LNCaP clone FGC (cell line): ENCODE measurements around the gene QPRT.
"Not testable (repeated sequence)": the region's sequence is repeated elsewhere in the genome, so short reads cannot be mapped to it uniquely, and the experiment has no call there.

Experiments
- DNase-seq: peaks from one replicate; pipeline ENCODE4 v3.0.0-alpha.2; 2011; ENCODE audit warnings: low read depth
- H3K4me3 ChIP-seq: 2 replicates; pipeline ENCODE4 v1.5.1; 2011; ENCODE audit warnings: mild to moderate bottlenecking, low read depth, low read length, control low read depth
- TF ChIP-seq, protein P1 (sequence below): IDR thresholded peaks from 2 replicates; pipeline ENCODE4 v1.5.1; 2012; ENCODE audit warnings: mild to moderate bottlenecking; ENCODE audit not compliant: control insufficient read depth, insufficient read depth; ENCODE audit errors: extremely low read depth

Gene QPRT

DNA sequence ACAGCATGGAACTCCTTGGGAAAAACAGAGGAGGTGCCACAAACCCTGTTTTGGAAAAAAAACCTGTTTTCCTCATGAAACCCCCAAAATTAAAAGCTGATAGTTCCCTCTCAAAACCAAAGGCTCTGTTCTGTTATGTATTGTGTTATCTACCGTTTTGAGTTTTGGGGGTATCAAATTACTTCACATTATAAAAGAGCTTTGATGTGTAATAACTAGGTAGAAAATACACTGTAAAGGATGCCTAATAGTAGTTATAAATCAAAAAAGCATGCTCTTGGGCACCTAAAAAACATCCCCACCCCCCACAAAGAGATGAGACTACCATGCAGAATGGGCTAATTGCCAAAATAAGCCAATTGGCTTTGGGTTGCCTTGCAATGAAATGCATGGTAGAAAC lies 36.0 kb downstream of the QPRT start:
- no peak for DNase-seq
- no peak overlapping the region for H3K4me3 ChIP-seq
- TF ChIP-seq, protein P1, sequence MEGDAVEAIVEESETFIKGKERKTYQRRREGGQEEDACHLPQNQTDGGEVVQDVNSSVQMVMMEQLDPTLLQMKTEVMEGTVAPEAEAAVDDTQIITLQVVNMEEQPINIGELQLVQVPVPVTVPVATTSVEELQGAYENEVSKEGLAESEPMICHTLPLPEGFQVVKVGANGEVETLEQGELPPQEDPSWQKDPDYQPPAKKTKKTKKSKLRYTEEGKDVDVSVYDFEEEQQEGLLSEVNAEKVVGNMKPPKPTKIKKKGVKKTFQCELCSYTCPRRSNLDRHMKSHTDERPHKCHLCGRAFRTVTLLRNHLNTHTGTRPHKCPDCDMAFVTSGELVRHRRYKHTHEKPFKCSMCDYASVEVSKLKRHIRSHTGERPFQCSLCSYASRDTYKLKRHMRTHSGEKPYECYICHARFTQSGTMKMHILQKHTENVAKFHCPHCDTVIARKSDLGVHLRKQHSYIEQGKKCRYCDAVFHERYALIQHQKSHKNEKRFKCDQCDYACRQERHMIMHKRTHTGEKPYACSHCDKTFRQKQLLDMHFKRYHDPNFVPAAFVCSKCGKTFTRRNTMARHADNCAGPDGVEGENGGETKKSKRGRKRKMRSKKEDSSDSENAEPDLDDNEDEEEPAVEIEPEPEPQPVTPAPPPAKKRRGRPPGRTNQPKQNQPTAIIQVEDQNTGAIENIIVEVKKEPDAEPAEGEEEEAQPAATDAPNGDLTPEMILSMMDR, result no peak

DNA sequence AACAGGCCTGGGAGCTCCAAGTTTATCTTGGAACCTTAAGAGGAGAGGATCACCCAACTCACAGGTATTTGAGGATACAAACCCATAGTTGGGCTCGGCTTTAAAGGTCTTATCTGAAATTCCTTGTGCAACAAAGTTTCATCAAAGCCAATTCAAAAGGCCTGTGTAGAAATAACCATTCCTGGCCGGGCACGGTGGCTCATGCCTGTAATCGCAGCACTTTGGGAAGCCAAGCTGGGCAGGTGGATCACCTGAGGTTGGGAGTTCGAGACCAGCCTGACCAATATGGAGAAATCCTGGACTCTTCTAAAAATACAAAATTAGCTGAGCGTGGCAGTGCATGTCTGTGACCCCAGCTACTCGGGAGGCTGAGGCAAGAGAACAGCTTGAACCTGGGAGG lies 38.1 kb downstream of the QPRT start:
- DNase-seq, result no peak
- H3K4me3 ChIP-seq, result no peak overlapping the region
- TF ChIP-seq, protein P1, result no peak

DNA sequence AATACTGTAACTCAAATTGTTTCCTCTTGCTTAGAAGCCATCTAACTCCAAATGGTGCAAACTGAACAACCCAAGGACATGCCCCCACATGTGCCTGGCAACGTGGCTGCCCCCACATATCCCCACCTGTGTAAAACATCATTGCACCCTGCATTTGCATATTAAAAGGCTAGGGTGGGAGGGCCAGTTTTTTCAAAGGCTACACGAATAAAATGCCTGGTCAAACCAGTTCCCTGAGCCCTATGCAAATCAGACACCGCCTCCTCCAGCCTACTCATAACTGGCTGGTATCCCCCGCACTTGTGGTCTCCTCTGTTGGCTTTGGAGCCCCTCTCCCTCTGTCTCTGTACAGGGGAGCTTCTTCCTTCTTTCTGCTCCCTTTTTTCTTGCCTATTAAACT lies 40.1 kb downstream of the QPRT start:
- TF ChIP-seq, protein P1, result no peak
- no peak overlapping the region for H3K4me3 ChIP-seq
- no peak for DNase-seq

DNA sequence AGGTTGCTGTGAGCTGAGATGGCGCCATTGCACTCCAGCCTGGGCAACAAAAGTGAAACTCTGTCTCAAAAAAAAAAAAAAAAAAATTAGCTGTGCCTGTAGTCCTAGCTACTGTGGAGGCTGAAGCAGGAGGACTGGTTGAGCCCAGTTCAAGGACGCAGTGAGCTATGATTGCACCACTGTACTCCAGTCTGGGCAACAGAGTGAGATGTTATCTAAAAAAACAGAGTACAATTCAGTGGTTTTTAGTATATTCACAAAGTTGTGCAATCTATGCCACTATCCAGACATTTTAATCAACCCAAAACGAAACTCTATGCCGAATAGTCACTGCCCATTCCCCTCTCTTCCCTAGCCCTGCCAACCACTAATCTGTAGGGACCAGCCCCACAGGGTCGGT lies 41.7 kb downstream of the QPRT start:
- no peak for DNase-seq
- TF ChIP-seq, protein P1, result no peak
- H3K4me3 ChIP-seq, result no peak overlapping the region

DNA sequence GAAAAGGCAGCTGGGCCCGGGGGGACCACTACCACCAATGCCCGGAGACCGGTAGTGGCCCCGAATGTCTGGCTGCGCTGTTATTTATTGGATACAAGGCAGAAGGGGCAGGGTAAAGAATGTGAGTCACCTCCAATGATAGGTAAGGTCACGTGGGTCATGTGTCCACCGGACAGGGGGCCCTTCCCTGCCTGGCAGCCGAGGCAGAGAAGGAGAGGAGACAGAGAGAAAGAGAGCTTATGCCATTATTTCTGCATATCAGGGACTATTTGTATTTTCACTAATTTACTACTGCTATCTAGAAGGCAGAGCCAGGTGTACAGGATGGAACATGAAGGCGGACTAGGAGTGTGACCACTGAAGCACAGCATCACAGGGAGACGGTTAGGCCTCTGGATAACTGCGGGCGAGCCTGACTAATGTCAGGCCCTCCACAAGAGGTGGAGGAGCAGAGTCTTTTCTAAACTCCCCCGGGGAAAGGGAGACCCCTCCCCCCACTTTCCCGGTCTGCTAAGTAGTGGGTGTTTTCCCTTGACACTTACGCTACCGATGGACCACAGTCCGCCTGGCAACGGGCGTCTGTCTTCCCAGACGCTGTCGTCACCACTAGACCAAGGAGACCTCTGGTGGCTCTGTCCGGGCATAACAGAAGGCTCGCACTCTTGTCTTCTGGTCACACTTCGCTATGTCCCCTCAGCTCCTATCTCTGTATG lies 42.3 kb downstream of the QPRT start:
- TF ChIP-seq, protein P1, result peak; percentile 64
- peak; percentile 28 for DNase-seq
- H3K4me3 ChIP-seq, result not testable (repeated sequence)

DNA sequence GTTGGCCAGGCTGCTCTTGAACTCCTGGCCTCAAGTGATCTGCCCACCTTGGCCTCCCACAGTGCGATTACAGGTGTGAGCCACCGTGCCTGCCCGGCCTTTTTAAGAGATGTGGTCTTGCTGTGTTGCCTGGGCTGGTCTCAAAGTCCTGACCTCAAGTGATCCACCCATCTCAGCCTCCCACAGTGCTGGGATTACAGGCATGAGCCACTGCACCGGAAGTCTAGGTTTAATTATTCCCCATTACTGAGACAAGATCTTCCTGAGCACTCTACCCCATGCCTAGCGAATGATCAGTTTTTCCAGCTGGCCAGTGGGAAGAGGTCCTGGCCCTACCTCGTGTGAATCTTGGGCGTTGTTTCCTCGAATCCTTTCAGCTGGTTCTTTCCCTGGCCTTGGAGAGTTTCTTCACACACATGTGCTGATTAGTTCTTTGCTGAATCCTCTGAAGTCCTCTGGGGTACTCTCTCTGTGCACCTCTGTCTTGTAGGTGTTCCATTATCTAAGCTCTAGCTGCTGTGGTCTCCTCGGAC lies 47.9 kb downstream of the QPRT start:
- TF ChIP-seq, protein P1, result no peak
- no peak for DNase-seq

DNA sequence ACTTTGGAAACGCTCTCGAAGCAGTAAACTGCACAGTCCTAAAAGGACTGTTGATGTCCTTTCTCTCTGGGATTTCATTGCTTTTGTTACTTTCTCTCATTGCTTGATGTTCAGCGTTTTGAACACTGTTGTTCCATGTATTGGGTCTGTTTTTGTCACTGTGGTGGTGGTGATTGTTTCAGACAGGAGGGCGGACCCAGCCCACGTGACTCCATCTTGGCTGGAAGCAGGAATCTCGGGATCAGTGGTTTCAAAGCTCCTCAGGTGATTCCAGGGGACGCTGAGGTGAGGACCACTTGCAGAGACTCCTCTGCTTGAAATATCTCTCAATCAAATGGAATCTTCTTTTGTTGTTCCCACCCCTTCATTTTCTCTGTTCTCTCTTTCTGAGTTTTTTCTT lies 48.5 kb downstream of the QPRT start:
- DNase-seq, result no peak
- TF ChIP-seq, protein P1, result no peak
- no peak overlapping the region for H3K4me3 ChIP-seq

More for the DNA sequence above, 47.9 kb downstream of the QPRT start:
- no peak overlapping the region for H3K4me3 ChIP-seq
